ENCODE data around the gene ZFAND4.
"Not testable (repeated sequence)": the region's sequence is repeated elsewhere in the genome, so short reads cannot be mapped to it uniquely, and the experiment has no call there.

Gene ZFAND4

GRCh38 chr10:45672181-45673073 is at the start of gene ZFAND4:
Gene ZFAND4, minus strand, starts transcription at chr10:45672772. Its CDS starts 9,047 bp downstream, at chr10:45663725.
- DNase-seq, result peak; percentile 94 to 96

GRCh38 chr10:45721503-45721902 is 48.9 kb upstream of the ZFAND4 start:
- not testable (repeated sequence) for DNase-seq

DNA sequence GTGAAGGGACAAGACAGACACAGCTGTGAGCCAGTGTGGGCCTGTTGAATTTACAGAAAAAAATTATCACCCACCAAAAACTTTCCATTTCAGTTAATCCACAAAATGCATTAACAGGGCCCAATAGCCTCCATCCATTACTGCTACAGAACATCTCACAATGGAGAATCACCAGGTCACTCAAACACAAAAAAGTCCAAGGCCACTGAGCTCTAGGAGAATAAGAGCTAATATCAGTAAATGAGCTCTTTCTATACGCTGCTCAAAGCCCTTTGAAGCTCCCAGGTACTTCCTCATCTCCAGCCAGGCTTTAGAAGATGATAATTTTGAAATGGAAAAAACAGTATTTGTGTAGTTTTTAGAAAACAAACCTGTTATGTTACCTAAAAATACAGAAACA is 45.1 kb upstream of the ZFAND4 start:
- not testable (repeated sequence) for DNase-seq

- not testable (repeated sequence) for DNase-seq
These were observed 44.5 kb upstream of the ZFAND4 start for GRCh38 chr10:45717053-45717452.

GRCh38 chr10:45711223-45711622 is 38.7 kb upstream of the ZFAND4 start:
- not testable (repeated sequence) for DNase-seq

- not testable (repeated sequence) for DNase-seq
These were observed 37.7 kb upstream of the ZFAND4 start for GRCh38 chr10:45710200-45710796.

- not testable (repeated sequence) for DNase-seq
These were observed 5.9 kb upstream of the ZFAND4 start for GRCh38 chr10:45678467-45678866.

DNA sequence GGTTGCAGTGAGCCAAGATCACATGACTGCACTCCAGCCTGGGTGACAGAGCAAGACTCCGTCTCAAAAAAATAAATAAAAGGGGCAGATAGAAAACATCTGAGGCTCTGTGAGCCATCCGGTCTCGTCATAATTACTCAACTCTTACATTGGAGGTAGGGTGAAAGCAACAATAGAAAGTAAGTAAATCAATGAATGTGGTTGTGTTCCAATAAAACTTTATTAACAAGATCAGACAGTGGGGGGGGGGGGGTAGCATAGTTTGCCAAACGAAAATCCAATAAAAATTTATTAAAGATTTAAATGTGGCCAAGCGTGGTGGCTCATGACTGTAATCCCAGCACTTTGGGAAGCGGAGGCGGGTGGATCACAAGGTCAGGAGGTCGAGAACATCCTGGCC is 2.8 kb upstream of the ZFAND4 start:
- DNase-seq, result no peak

DNA sequence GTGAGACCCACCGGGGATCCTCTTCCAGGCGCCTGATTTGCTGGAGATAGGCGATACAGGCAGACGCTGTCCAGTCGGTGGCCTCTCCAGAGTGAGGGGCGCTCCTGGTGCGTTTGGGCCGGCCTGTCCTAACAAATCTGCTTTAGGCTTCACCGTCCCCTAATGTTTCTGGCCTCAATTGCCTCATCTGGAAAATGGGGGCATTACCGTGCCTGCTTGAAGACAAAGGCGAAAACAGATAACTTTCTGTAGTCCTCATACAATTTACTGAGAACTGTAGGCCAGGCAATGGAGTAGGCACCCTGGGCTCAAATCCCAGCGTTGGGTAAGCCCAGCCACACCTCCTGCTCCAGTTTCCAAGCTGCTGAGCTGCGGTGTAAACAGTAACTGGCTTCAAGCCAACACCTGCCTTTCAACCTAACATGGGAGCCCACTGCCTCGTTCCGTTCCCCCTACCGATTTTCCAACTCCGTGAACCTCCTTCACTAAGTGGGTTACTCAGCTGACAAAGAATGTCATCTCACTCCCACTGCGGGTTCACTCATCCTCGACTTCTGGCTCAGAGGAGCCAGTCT is 589 bp upstream of the ZFAND4 start:
- DNase-seq, result no peak

- DNase-seq, result not testable (repeated sequence)
These were observed 1.3 kb downstream of the ZFAND4 start for GRCh38 chr10:45671300-45671699.

DNA sequence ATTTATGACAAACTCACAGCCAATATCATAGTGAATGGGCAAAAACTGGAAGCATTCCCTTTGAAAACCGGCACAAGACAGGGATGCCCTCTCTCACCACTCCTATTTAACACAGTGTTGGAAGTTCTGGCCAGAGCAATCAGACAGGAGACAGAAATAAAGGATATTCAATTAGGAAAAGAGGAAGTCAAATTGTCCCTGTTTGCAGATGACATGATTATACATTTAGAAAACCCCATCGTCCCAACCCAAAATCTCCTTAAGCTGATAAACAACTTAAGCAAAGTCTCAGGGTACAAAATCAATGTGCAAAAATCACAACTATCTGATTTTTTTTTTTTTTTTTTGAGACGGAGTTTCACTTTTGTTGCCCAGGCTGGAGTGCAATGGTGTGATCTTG is 2.7 kb downstream of the ZFAND4 start:
- not testable (repeated sequence) for DNase-seq

- no peak for DNase-seq
These were observed 11.6 kb downstream of the ZFAND4 start for GRCh38 chr10:45660876-45661411.

- no peak for DNase-seq
These were observed 15.3 kb downstream of the ZFAND4 start for GRCh38 chr10:45657033-45657926.

DNA sequence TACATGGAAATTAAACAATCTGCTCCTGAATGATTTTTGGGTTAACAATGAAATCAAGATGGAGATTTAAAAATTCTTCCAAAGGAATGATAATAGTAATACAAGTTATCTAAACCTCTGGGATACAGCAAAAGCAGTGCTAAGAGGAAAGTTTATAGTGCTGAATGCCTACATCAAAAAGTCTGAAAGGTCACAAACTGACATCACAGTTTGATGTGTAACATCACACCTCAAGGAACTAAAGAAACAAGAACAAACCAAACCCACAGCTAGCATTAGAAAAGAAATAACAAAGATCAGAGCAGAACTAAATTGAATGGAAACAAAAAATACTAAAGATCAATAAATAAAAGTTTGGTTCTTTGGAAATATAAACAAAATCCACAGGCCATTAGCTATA is 17.4 kb downstream of the ZFAND4 start:
- DNase-seq, result no peak

DNA sequence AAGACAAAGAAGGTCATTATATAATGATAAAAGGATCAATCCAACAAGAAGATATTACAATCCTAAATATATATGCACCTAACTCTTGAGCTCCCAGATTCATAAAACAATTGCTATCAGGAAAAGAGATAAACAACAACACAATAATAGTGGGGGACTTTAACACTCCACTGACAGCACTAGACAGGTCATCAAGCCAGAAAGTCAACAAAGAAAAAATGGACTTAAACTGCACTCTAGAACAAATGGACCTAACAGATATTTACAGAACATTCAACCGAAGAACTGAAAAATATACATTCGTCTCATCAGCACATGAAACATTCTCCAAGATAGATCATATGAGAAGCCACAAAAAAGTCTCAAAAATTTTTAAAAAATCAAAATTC is 17.8 kb downstream of the ZFAND4 start:
- DNase-seq, result not testable (repeated sequence)

GRCh38 chr10:45653454-45653853 is 19.1 kb downstream of the ZFAND4 start:
- no peak for DNase-seq

- no peak for DNase-seq
These were observed 20.1 kb downstream of the ZFAND4 start for GRCh38 chr10:45652511-45652910.

DNA sequence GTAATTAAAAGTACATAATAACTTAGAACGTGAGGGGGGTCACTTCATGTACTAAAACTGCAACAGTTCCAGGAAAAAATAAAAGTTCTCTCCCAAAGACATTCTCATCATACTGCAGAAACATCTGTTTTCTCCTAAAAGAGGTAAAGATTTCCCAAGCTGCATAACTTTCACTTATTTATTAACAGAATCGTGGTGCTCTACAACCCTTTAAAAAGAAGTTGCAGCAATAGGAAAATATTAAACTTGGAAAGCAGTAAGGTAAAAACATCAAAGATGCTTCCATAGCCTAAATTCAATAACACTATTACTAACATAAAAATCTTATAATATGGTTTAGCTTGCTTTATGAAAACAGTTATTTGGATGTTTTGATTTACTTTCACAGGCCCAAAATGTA is 23.3 kb downstream of the ZFAND4 start:
- DNase-seq, result no peak

DNA sequence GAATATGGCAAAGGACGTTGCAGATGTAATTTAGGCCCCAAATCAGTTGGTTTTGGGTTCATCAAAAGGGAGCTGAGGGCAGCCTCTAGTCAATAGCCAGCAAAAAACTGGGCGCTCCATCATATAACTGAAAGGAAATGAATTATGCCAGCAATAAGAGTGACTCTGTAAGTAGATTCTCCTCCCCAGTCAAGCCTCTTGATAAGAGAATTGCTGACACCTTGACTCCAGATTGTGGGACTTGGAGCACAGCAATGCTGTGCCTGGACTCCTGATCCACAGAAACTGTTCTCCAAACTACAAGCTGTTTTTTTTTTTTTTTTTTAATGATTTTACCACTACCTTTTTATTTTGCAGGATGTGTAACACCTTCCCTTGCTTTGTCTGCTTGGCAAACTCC is 25.5 kb downstream of the ZFAND4 start:
- no peak for DNase-seq

DNA sequence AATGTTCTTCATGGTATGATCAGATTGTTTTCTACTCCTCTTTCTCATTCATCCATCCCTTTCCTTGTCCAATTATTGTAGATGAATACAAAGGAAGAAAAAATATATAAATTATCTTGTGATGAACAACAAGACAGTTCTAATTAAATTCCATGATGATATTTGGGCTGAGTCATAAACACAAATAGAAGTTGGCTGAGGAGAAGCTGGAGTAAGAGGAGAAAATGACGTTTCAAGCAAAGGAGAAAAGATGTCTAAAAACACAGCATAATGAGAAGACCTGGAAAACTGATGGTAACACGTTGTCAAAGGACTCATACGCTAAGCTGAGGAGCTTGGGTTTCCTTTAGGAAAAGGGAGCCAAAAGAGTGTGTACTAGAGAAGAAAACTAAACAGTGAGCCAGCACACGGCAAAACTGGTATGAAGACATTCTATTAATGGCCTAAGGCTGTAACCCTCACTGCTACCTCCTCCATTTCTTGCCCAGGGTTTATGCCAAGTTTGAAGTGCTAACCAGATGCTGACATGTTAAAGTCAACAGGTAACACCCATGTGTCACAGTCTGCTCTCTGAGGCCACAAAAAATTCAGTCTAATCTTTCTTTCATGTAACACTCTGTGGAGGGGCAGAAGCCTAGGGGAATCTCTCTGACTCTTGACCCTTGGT is 26.1 kb downstream of the ZFAND4 start:
- DNase-seq, result no peak

GRCh38 chr10:45644527-45644926 is 28.0 kb downstream of the ZFAND4 start:
- no peak for DNase-seq

- no peak for DNase-seq
These were observed 31.6 kb downstream of the ZFAND4 start for GRCh38 chr10:45640941-45641340.

Data from activated T-cell treated with anti-CD3 and anti-CD28 coated beads, Interleukin-2, amount 50 U/mL, for 48 hours (primary cell).